DMS79 (cell line): ENCODE data around the gene TCFL5.
A peak's percentile ranks its signal among the peaks of the same experiment; 100 is the strongest.

Source experiments
- DNase-seq: peaks from one replicate; lab custom pipeline; 2025; lab: John Stamatoyannopoulos, UW

The TCFL5 gene

DNA sequence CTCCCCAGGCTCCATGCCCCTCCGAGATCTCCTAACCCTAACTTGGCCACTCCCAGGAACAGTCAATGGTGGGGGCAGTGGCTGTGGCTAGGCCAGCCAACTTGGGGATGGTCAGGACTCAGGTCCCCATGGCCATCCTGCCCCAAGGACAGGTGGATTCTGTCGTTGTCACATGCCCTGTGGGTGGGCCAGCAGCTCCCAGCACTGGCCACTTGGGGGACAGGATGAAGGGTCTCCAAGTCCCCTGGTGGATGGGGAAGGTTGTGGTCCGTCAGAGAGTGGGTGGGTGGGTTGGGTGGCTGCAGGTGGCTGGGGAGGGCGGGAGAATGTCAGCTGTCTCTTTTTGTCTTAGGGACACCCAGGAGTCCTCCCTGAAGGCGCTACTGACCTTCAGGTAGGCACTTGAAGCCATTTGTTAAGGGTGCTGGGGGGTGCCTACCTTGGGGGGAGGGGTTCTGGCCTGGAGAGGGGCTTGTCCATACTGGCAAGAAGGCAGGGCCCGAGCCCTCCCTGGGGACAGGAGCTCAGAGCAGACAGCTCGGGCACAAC is 39.3 kb downstream of the TCFL5 start:
- DNase-seq, result no peak

GRCh38 chr20:62821726-62822210 is 39.9 kb downstream of the TCFL5 start:
- DNase-seq, result no peak

- no peak for DNase-seq
These were observed 40.5 kb downstream of the TCFL5 start for GRCh38 chr20:62820962-62821725.

GRCh38 chr20:62820208-62820961 is 41.2 kb downstream of the TCFL5 start:
- no peak for DNase-seq

DNA sequence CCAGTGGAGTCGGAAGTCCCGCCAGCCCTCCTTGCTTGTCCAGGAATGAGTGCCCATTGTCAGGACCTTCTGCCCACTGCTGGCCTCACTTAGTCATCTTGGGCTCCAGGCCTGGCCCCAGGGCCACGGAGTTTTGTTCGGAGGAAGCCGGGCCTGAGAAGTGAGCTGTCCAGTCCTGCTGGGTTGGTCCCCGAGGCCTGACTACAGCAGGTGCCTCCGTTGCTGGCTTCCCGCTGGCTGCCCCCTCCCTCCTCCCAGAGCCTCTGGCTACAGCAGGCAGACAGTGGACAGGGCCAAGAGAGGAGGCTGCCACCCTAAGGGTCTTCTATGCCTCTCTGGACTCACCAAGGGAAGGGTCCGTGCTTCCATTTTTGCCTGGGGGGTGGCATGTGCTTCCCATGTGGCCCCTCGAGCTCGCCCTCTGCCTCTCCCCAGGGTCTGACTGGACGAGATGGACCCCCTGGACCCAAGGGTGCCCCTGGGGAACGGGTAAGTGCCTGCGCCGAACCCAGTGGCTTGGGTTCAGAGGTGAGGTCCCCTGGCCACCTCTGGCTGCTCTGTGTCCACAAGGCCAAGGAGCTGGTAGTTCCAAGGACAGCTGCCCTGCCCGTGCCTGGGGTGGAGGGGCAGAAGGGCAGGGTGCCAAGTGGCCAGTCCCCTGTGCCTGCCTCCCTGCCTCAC is 42.0 kb downstream of the TCFL5 start:
- no peak for DNase-seq

DNA sequence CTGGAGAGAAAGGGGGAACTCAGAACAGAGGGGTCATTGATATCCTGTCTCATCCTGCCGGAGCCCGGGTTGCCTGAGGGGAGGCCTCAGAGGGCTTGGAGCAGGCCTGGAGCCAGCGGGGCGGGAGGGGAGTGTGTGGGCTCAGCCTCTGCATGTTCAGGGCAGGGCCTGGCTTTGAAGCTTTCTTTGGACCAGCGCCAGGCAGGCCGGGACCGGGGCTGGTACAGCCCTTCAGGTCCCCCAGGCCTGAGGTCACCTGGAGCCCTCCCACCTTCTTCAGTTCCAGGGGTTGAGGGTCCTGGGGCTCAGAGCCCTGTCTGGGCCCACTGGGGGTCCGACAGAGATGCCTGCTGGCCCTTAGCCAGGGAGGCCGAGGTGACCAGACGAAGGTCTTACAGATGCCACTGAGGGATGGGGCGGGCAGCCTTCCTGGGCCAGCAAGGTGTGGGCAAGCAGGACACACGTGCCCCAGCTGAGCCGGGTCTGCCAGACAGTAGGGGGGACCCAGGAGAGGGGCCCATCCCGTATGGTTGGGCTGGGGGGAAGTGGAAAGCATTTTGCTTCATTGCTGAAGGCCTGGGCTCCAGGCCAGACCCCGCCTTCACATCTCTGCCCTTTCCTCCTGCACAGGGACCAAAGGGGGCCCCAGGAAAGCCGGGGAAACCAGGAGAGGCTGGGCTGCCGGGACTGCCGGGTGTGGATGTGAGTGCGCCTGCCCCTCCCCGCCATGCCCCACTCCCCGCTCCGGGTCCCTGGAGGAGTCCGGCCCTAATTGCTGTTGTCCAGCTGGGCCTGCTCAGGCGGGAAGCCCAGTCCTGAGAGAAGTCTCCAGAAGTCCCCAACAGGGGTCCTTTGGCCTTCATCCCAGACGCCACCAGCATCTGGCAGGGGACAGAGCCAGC is 42.8 kb downstream of the TCFL5 start:
- peak; percentile 60 for DNase-seq

DNA sequence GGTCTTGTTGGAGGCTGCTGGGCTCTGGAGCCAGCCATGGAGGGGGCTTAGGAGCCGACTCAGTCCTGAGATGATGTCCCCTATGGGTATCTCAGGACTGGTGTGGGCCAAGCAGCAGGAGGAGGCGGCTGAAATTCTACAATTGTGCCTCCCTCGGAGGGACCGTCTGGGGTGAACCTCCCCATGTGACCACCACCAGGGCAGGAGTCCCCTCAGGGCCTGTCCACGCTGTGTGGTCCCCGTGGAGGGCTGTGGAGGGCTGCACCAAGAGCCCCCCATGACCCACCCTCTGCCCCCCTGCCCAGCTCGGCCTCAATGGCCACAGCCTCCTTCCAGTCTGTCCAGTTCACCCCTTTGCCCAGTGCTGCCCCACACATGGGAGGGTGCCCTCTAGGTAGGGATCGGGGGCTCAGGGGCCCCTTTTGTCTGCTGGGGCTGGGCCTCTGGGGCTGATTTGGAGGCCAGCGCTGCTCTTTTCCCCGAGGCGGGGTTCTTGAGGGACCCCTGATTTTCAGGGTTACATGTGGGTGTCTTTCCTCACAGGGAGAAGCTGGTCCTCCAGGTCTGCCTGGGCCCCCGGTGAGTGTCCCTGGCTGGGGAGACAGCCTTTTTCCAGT is 43.5 kb downstream of the TCFL5 start:
- no peak for DNase-seq

GRCh38 chr20:62816884-62817873 is 44.4 kb downstream of the TCFL5 start, which contains the start of gene COL9A3:
Gene COL9A3, plus strand, starts transcription at chr20:62817050. Its CDS starts 15 bp downstream, at chr20:62817065.
- DNase-seq, result no peak

GRCh38 chr20:62816031-62816883 is 45.4 kb downstream of the TCFL5 start:
- no peak for DNase-seq

DNA sequence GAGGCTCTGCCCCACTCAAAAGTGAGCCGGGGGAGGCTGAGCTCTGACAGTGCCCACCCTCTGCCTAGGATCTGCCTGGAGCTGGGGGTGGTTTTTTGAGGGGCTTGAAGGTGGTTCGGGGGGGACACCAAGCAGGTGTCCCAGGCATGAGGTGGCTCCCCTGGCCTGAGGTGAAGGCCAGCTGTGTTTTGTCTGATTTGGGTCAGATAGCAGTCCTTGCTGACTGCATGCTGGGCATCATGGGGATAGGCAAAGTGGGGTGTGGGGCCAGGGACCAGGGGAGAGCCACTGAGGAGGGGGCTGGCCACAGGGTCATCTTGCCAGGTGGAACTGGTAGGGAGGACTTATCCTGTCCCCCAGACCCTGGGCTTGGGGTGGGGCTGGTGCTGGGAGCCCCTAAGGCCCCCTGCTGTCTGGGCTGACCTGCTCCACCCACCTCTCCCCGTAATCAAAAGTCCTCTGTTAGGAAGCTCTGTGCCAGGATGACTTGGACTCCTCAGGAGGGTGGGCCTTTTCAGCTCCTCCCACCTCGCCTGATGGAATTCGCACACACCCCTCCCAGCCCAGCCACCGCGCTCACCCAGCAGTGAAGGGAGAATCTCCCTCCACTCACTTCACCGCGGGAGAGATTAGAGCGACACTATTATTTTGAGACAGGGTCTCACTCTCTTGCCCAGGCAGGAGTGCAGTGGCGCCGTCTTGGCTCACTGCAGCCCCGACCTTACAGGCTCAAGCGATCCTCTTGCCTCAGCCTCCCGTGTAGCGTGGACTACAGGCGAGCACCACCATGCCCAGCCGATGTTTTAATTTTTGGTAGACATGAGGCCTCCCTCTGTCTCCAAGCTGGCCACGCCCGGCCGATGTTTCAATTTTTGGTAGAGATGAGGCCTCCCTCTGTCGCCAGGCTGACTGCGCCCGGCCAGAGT is 46.3 kb downstream of the TCFL5 start:
- DNase-seq, result no peak

- no peak for DNase-seq
These were observed 46.9 kb downstream of the TCFL5 start for GRCh38 chr20:62814709-62815065.

DNA sequence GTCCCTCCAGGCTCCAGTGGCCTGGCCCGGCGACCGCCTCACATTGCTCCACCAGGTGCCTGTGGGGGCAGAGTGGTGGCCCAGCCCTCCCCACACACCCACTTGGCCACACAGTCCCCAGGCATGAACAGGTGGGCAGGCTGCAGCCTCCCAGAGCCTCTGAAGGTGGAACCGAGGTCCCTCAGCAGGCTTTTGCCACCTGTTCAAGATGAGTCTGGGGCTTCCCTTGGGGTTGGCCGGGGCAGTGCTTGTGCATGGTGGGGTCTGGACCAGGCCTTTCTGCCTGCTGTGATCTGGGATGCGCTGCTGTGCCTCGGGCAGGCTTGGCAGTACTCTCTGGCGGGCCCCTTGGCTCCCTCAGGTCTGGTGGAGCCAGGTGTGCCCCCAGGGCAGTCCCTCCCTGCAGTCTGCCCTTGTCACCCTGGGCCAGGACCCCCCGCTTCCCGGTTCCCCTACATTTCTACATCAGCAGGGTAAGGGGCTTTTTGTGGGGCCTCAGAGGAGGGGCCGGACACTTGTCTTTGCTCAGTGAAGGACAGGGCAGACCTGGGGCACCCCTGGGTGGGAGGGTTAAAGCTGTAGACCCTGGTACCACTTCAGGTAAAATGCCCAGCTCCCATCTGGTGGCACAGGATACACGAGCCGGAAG is 47.4 kb downstream of the TCFL5 start:
- DNase-seq, result no peak

- no peak for DNase-seq
These were observed 48.0 kb downstream of the TCFL5 start for GRCh38 chr20:62813588-62813987.

GRCh38 chr20:62812907-62813200 is 48.8 kb downstream of the TCFL5 start:
- DNase-seq, result no peak

DNA sequence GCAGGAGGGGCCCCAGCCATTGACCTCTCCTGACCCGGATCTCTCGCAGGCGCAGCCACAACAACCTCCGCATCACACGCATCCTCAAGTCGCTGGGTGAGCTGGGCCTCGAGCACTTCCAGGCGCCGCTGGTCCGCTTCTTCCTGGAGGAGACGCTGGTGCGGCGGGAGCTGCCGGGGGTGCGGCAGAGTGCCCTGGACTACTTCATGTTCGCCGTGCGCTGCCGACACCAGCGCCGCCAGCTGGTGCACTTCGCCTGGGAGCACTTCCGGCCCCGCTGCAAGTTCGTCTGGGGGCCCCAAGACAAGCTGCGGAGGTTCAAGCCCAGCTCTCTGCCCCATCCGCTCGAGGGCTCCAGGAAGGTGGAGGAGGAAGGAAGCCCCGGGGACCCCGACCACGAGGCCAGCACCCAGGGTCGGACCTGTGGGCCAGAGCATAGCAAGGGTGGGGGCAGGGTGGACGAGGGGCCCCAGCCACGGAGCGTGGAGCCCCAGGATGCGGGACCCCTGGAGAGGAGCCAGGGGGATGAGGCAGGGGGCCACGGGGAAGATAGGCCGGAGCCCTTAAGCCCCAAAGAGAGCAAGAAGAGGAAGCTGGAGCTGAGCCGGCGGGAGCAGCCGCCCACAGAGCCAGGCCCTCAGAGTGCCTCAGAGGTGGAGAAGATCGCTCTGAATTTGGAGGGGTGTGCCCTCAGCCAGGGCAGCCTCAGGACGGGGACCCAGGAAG is 49.3 kb downstream of the TCFL5 start:
- no peak for DNase-seq

GRCh38 chr20:62811720-62812119 is 49.9 kb downstream of the TCFL5 start:
- DNase-seq, result no peak

- DNase-seq, result no peak
These were observed 50.3 kb downstream of the TCFL5 start for GRCh38 chr20:62811320-62811719.
